MM.1S (cell line): ENCODE results near the gene BHLHA9.

Experiments used
- DNase-seq: peaks from one replicate; pipeline ENCODE4 v3.0.0-alpha.2; 2015
- H2AFZ ChIP-seq: fragments of 300-600 bp; sonication (generic); 2 replicates; pipeline ENCODE4 v1.6.0; 2016; ENCODE audit warnings: antibody characterized with exemption, low read length
- H3F3A ChIP-seq: fragments of 300-600 bp; sonication (generic); 2 replicates; pipeline ENCODE4 v1.6.1; 2016; ENCODE audit warnings: mild to moderate bottlenecking, antibody characterized with exemption, low read length, moderate library complexity, mixed read lengths; ENCODE audit not compliant: insufficient read depth
- H3K27ac ChIP-seq: fragments of 300-600 bp; sonication (generic); 2 replicates; pipeline ENCODE4 v1.5.1; 2016; ENCODE audit warnings: mild to moderate bottlenecking, low read length
- H3K27me3 ChIP-seq: fragments of 300-600 bp; sonication (generic); replicated peaks from 2 replicates; pipeline ENCODE4 v1.6.0; 2016; ENCODE audit warnings: low read length; ENCODE audit not compliant: insufficient read depth
- H3K36me3 ChIP-seq: fragments of 300-600 bp; sonication (generic); replicated peaks from 2 replicates; pipeline ENCODE4 v1.6.1; 2016; ENCODE audit warnings: mild to moderate bottlenecking, low read length, mixed read lengths; ENCODE audit not compliant: insufficient read depth
- H3K4me1 ChIP-seq: fragments of 300-600 bp; sonication (generic); 2 replicates; pipeline ENCODE4 v1.6.1; 2016; ENCODE audit warnings: low read length, mixed read lengths
- H3K4me2 ChIP-seq: fragments of 300-600 bp; sonication (generic); 2 replicates; pipeline ENCODE4 v1.6.0; 2016; ENCODE audit warnings: low read depth, low read length
- H3K4me3 ChIP-seq: fragments of 300-600 bp; sonication (generic); 2 replicates; pipeline ENCODE4 v1.5.1; 2016; ENCODE audit warnings: low read length, mixed read lengths
- H3K79me2 ChIP-seq: fragments of 300-600 bp; sonication (generic); 2 replicates; pipeline ENCODE4 v1.6.1; 2016; ENCODE audit warnings: mixed run types, low read length, mixed read lengths
- H3K9ac ChIP-seq: fragments of 300-600 bp; sonication (generic); 2 replicates; pipeline ENCODE4 v1.6.1; 2016; ENCODE audit warnings: low read length, mixed read lengths
- H3K9me2 ChIP-seq: fragments of 300-600 bp; sonication (generic); replicated peaks from 2 replicates; pipeline ENCODE4 v1.6.1; 2016; ENCODE audit warnings: mild to moderate bottlenecking, low read length, mixed read lengths; ENCODE audit not compliant: insufficient read depth
- H3K9me3 ChIP-seq: fragments of 300-600 bp; sonication (generic); replicated peaks from 2 replicates; pipeline ENCODE4 v1.6.1; 2016; ENCODE audit warnings: mild to moderate bottlenecking, low read length, mixed read lengths; ENCODE audit not compliant: insufficient read depth
- H4K20me1 ChIP-seq: fragments of 300-600 bp; sonication (generic); 2 replicates; pipeline ENCODE4 v1.6.1; 2016; ENCODE audit warnings: mild to moderate bottlenecking, low read length, moderate library complexity, mixed read lengths; ENCODE audit not compliant: insufficient read depth
- CTCF ChIP-seq: fragments of 300-600 bp; sonication (generic); IDR thresholded peaks from 2 replicates; pipeline ENCODE4 v1.5.1; 2016; ENCODE audit warnings: antibody characterized with exemption, low read length, mixed read lengths
- EZH2 ChIP-seq: fragments of 300-600 bp; sonication (generic); optimal IDR thresholded peaks from 2 replicates; pipeline ENCODE3; 2017; ENCODE audit warnings: low read depth, mild to moderate bottlenecking, antibody characterized with exemption, low read length, mixed read lengths
- EZH2phosphoT487 ChIP-seq: fragments of 300-600 bp; sonication (generic); IDR thresholded peaks from 2 replicates; pipeline ENCODE4 v1.6.1; 2018; ENCODE audit warnings: antibody characterized with exemption, low read length

BHLHA9 gene

GRCh38 chr17:1264196-1264595 is 6.0 kb upstream of the BHLHA9 start:
- Histone ChIP-seq H3K36me3 (no peaks in the 10 kb centered on the region), H3F3A (peaks cover 3% of the 10 kb centered on the region; the same call in 1 of the 2 replicates), H3K9ac (no peak overlapping the region), H3K4me1 (no peaks in the 10 kb centered on the region), H2AFZ (no peak overlapping the region), H3K27ac (no peak overlapping the region), H3K27me3 (peaks cover 80% of the 10 kb centered on the region), H3K4me2 (no peak overlapping the region), H3K4me3 (no peak overlapping the region), H3K79me2 (no peaks in the 10 kb centered on the region), H3K9me3 (no peaks in the 10 kb centered on the region), H3K9me2 (no peaks in the 10 kb centered on the region), H4K20me1 (no peaks in the 10 kb centered on the region)
- no peak for DNase-seq
- no peak for TF ChIP-seq EZH2
- TF ChIP-seq EZH2phosphoT487 = no peak
- no peak for TF ChIP-seq CTCF

GRCh38 chr17:1267471-1267943 is 2.7 kb upstream of the BHLHA9 start:
- Histone ChIP-seq H3K9ac (peak overlapping the region; percentile 55; the same call in 1 of the 2 replicates), H4K20me1 (no peaks in the 10 kb centered on the region), H3K9me2 (no peaks in the 10 kb centered on the region), H3K4me2 (peak overlapping the region; percentile 77; the same call in 1 of the 2 replicates), H3K36me3 (no peaks in the 10 kb centered on the region), H3K4me1 (no peaks in the 10 kb centered on the region), H3K9me3 (no peaks in the 10 kb centered on the region), H2AFZ (peak overlapping the region; percentile 92), H3K4me3 (peak overlapping the region; percentile 77), H3K27me3 (peaks cover 73% of the 10 kb centered on the region), H3F3A (peaks cover 3% of the 10 kb centered on the region; the same call in 1 of the 2 replicates), H3K27ac (no peak overlapping the region), H3K79me2 (no peaks in the 10 kb centered on the region)
- no peak for DNase-seq
- TF ChIP-seq CTCF (no peak), EZH2 (no peak), EZH2phosphoT487 (no peak)

- no peaks in the 10 kb centered on the region for H3K79me2 ChIP-seq
- no peak overlapping the region for H3K4me2 ChIP-seq
- no peaks in the 10 kb centered on the region for H3K36me3 ChIP-seq
- peaks cover 70% of the 10 kb centered on the region for H3K27me3 ChIP-seq
- H3K4me3 ChIP-seq = no peak overlapping the region
- no peak overlapping the region for H3K9ac ChIP-seq
- no peak for DNase-seq
- no peaks in the 10 kb centered on the region for H4K20me1 ChIP-seq
- no peak overlapping the region for H3K27ac ChIP-seq
- H3K9me3 ChIP-seq = no peaks in the 10 kb centered on the region
- H3K9me2 ChIP-seq = no peaks in the 10 kb centered on the region
- no peak overlapping the region for H2AFZ ChIP-seq
- TF ChIP-seq EZH2phosphoT487 (no peak), EZH2 (no peak), CTCF (no peak)
- H3F3A ChIP-seq = peaks cover 3% of the 10 kb centered on the region; the same call in 1 of the 2 replicates
- H3K4me1 ChIP-seq = no peaks in the 10 kb centered on the region
These were observed 783 bp downstream of the BHLHA9 start for GRCh38 chr17:1271030-1271423.
